Measurements from ENCODE around the gene TNRC6B.
"Not testable (repeated sequence)": the region's sequence is repeated elsewhere in the genome, so short reads cannot be mapped to it uniquely, and the experiment has no call there.

Gene TNRC6B

DNA sequence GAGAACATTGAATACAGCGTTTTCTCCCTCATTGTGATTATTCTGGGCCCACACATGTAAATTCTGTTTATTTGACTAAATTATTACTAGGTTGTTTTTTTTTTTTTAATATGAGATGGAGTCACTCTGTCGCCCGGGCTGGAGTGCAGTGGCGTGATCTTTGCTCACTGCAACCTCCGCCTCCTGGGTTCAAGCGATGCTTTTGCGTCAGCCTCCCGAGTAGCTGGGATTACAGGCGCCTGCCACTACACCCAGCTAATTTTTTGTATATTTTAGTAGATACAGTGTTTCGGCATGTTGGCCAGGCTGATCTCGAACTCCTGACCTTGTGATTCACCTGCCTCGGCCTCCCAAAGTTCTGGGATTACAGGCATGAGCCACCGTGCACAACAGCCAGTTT lies 5.9 kb downstream of the TNRC6B start:
- not testable (repeated sequence) for DNase-seq

DNA sequence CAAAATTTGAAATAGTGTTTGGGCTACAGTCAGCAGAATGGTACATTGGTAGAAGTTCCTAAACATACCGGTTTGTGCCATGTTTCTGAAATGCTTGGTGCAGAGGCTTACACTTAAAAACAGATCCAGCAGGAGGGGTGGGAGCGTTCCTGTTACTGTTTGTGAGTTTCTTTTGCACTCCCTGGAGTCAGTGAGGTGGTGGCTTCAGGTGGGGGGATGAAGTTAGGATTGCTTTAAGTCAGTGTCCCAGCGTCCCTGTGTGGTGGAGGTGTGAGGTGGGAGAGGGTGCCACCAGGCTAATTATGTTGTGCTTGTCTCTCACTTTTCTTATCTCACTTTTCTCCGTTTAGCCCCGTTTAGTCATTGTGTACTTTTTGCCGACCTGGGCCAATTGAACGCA lies 9.7 kb downstream of the TNRC6B start:
- DNase-seq = no peak

DNA sequence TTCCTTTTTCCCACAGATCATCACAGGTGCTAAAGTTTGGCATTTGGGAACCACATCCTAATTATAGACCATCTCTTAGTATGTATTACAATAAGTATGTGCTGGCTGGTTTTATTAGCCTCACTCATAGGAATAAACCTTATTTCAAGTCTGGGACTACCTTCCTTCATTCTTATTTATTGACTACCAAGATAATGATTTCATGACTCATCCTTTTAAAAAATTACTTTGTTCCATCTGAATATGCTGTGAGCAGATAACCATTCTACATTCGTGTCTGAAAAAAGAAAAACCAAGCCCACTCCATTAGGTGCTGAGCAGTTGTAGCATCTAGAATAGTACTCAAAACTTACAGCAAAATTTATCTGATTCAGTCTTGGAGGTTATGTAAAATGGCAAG lies 12.3 kb downstream of the TNRC6B start:
- no peak for DNase-seq

GRCh38 chr22:40190501-40190900 lies 12.8 kb downstream of the TNRC6B start:
- DNase-seq = no peak

DNA sequence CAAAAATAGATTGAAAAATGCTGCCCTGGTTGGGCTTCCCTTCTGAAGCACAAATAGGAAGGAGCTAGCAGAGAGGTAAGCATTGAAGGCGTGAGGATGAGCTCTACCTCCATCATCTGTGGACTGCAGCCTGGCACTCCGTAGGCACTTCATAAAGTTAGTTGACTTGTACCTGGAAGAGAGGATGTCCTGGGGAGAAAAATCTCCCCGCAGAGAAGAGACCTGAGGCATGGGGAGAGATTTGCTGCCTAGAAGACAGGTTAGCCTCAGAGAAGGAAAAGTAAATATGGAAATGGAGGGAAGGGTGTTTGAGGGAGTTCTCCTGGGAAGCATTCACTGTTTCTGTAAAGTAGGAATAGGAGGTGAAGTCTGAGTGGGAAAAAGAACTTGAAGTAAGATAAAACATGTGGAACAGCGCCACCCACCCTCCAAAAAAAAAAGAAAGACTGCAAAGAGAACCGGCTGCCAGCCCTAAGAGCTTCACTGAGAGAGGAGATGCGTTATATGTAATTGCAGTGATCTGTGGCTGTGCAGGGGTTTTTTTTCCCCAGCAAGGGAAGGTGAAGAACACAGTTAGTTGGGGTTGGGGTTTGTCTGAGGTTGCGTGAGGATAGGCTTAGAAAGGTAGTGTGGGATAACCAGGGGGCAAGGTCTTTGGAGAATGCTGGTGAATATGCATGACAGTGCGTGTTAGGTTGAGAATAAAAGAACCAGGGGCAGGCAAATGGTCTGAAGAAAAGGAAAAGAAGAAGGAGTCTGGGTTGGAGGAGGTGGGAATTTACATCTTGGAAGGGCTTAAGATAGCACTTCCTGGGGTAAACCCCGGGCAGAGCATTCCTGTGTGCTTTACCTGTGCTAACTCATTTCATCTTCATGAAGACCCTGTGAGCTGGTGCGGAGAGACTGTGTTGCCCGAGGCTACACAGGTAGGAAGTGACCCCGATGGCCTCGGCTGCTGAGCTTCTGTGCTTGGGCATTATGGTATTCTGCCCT lies 16.0 kb downstream of the TNRC6B start:
- no peak for DNase-seq

DNA sequence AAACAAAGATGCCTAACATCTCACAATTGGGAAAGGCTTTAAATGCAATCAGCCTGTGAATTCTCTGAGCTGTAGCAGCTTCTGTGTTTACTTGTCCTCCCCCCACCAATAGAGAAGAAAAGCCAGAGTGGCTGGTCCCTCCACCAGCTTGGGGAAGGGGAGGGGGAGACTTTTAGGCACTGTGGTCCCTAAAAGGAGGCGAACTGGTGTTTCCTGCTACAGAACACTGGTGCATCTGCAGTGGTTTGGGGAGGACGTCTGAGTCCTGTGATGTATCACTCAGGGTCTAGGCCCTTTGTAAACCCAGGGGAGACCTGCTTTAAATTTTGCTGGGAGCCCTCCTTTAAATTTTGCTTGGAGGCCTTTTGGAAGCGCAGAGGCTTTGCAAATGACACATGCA lies 16.9 kb downstream of the TNRC6B start:
- DNase-seq = no peak

DNA sequence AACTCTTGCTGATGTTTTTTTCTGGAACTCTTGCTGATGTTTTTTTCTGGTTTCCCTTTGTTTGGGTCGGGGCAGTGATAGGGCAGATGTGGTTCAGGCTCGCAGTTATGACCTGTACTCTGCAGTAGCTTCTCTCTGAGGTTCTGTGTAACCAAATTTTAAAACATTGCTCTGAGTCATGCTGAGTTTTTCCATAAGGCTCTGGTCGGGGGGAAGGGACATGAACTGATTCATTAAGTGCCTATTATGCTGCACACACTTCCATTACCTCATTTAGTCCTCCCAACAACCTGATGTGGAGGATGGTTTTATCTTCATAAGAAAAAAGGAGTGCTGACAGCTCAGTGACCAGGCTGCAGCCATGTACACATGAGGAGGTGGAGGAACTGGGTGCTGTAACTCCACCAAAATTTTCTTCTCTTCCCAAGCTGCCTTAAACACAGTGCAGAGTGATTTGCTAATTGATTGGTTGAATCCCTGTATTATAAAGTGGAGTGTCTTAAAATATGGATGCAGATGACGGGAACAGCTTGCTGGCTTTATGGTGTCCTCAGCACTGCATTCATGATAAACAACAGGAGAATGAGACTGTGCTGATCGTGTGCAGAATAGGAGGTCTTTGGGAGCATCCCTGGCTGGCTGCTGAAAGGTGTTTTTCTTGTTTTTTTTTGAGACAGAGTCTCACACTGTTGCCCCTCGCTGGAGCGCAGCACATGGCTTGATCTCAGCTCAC lies 19.1 kb downstream of the TNRC6B start:
- DNase-seq = no peak

DNA sequence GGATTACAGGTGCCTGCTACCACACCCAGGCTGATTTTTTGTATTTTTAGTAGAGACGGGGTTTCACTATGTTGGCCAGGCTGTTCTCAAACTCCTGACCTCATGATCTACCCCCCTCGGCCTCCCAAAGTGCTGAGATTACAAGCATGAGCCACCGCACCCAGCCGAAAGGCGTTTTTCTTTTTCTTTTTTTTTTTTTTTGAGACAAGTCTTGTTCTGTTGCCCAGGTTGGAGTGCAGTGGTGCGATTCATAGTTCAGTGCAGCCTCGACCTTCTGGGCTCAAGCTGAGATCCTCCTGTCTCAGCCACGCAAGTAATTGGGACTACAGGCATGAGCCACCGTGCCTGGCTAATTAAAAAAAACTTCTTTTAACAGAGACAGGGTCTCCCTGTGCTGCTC lies 19.7 kb downstream of the TNRC6B start:
- not testable (repeated sequence) for DNase-seq

DNA sequence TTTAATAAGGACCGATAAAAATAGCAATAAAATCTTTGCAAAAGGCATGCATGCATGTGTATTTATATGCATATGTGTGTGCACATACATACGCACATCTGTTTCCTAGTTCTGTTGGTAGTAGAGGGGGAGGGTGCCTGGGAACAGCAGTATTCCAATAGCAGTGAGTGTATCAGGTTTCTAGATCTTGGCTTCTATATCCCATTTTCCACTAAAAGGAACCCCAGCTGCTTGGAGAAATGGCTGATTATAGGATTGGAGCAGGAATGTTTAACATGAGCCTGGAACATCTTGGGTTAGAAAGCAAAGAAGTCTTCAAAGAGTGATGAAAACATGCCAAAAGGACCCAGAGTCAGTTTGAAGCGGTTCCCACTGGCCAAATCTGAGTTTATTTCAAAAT lies 21.0 kb downstream of the TNRC6B start:
- DNase-seq = no peak

GRCh38 chr22:40199223-40199622 lies 21.5 kb downstream of the TNRC6B start:
- DNase-seq = no peak

DNA sequence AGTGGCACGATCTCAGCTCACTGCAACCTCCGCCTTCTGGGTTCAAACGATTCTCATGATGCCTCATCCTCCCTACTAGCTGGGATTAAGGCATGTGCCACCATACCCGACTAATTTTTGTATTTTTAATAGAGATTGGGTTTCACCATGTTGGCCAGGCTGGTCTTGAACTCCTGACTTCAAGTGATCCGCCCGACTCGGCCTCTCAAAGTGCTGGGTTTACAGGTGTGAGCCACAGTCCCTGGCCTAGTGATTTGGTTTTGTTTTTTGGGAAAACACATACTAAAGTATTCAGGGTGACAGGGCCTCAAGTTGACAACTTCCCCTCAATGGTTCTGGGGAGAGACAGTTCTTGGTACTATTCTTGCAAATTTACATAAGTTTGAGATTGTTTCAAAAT lies 22.1 kb downstream of the TNRC6B start:
- DNase-seq = no peak

- no peak for DNase-seq
These were observed 23.2 kb downstream of the TNRC6B start for GRCh38 chr22:40200795-40201530.

DNA sequence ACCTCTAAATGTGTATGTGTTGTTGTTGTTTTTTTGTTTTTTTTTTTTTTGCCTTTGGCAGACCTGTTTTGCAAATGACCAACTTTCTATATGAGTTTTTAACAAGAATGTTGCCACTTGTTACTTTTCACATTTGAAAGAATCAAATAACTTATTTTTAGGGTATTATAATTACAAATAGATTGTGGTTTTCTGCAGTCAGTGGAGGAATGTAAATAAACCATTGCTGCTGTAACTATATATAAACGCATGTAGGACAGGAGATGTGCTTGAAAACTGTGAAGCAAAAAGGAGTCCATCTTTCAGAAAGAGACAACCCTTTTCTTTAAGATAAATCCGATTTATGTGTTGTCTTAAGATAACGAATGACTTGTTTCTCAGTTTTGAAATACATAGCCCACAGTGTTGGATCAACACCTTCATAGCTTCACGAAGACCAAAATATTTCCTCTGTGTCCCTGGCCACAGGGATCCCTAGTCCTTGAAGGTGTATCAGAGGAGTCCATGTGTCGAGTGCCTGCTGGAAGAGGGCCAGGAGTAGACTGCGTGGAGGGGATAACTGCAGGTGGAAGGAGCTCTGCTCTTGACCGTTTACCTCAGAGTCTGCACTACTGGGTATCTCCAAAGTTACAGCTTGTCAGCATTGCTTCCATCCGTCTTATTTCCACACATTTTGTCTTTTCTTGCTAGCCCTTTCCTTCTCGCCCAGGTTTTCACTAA lies 24.7 kb downstream of the TNRC6B start:
- DNase-seq = no peak

DNA sequence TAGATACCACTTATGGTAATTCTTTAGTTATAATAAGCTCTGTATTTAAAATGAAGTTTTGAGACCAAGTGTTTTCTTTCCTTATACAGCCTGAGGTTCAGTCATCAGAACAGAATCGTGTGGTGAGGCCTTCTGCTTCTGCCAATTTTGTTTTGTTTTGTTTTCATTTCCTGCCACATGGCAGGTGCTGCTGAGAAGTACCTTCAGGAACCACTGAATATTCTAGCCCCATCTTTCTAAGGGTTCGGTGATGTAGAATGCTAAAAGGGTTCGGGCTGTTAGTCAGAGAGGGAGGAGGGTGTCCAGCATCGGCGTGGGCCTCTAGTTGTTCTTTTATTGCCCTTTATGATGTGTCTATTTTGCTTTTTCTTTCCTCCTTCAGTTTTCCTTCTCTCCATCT lies 25.8 kb downstream of the TNRC6B start:
- no peak for DNase-seq

DNA sequence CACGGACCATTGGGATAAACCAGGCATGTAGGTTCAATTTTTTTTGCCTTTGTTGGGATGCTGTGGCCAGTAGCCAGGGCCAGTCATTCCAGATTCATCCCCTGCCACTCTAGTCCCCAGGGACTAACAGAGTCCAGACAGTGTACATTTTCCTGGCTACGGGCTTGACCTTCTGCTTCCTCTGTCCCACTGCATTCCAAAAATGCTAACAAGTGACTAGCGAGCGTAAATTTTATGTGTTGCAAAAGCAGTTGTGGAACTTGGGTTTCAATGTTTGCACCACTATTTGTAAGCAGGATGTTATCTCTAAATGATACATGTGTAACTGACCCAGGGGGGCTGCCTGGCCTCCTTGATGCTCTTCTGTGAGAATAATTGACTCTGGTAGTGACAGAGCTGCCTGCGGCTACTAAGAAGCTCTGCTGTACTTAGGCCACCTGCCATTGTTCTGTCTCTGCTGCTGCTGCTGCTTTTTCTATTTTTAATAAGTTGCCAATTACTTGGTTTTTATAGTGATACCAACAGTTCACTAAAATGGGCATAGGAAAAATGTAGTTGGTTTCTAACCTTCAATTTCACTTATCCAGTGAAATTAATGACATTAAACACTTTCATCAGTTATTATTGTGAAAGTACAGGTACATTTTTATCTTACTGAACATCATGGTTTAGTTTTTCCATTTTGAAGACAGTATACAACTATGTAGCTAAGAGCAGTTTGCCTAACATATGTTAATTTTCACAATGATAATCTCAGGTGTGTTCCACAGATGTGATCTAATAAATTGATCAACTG lies 26.8 kb downstream of the TNRC6B start:
- no peak for DNase-seq

DNA sequence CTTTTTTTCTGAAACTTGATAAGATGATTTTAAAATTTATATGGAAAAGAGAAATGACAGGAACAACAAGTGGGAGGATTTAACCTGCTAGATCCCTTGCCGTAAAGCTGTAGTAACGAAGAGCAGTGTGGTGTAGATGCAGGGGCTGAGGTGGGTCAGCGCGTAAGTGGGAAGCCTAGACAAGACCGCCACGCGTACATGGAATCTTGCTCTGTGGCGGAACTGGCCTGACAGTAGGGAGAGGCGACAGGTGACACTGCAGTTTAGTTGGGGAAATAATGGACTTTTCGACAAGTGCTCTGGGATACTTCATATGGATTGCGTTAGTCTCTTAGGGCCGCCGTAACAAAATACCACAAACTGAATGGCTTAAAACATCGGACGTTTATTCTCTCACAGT lies 28.8 kb downstream of the TNRC6B start:
- DNase-seq = no peak

- DNase-seq = no peak
These were observed 33.1 kb downstream of the TNRC6B start for GRCh38 chr22:40210818-40211217.

GRCh38 chr22:40211476-40212054 lies 33.8 kb downstream of the TNRC6B start:
- no peak for DNase-seq

- no peak for DNase-seq
These were observed 34.4 kb downstream of the TNRC6B start for GRCh38 chr22:40212121-40212520.

DNA sequence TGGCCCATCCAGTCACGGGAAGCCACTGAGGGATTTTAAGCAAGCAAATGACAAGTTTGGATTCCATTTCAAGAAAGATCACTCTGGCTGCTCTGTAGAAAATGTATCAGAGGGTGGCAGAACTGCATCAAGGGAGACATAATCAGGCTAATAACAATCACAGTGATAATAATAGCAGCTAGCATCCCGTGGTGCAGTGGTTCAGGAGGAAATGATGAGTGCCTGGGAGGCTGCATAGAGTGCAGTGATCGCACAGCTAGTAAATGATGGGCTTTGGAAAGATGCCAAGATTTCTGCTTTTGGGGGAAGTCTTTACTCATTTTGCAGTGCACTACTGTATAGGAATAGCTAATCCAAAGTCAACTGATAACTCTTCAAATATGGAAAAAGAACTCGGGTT lies 35.8 kb downstream of the TNRC6B start:
- DNase-seq = no peak

DNA sequence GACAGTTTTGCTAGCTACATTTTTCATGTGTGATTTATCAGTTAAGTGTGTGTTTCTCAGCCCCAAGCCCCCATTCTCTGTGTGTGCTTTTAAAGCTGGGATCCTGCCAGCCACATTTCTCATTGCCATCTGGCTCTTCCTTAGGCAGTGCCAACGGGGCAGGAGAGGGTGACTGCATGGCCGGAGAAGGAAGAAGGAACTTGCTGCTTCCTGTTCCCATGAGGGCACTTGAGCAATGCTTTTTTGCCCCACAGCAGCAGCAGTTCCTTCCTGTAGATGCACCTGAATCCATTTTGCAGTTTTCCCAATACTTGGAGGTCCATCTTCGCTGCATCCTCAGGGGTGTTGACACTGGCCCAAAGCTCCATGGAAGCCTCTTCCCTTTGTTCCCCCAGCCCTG lies 37.5 kb downstream of the TNRC6B start:
- no peak for DNase-seq
